DOHH2 (cell line): ENCODE measurements around the gene PNCK.

Source experiments
- H3F3A ChIP-seq: fragments of 200-600 bp; sonication (generic), shearing (Covaris generic); 2 replicates; pipeline ENCODE4 v1.6.0; 2016; ENCODE audit warnings: antibody characterized with exemption, mild to moderate bottlenecking; ENCODE audit not compliant: control insufficient read depth, insufficient read depth
- H3K27ac ChIP-seq: fragments of 200-600 bp; sonication (generic); 2 replicates; pipeline ENCODE4 v1.5.1; 2014; ENCODE audit warnings: low read depth, mild to moderate bottlenecking, low read length, moderate library complexity
- H3K27me3 ChIP-seq: fragments of 200-600 bp; sonication (generic); 2 replicates; pipeline ENCODE4 v1.6.1; 2014; ENCODE audit warnings: mild to moderate bottlenecking, low read length, mixed read lengths; ENCODE audit not compliant: control insufficient read depth
- H3K36me3 ChIP-seq: fragments of 200-600 bp; sonication (generic); 2 replicates; pipeline ENCODE4 v1.6.1; 2014; ENCODE audit warnings: mild to moderate bottlenecking, low read length, moderate library complexity, mixed read lengths; ENCODE audit not compliant: control insufficient read depth
- H3K4me1 ChIP-seq: fragments of 200-600 bp; sonication (generic); 2 replicates; pipeline ENCODE4 v1.6.1; 2014; ENCODE audit warnings: mild to moderate bottlenecking, low read length, mixed read lengths; ENCODE audit not compliant: control insufficient read depth
- H3K4me2 ChIP-seq: fragments of 200-600 bp; sonication (generic); 2 replicates; pipeline ENCODE4 v1.6.0; 2014; ENCODE audit warnings: mild to moderate bottlenecking, low read length, moderate library complexity
- H3K4me3 ChIP-seq: fragments of 200-600 bp; sonication (generic); 2 replicates; pipeline ENCODE4 v1.5.1; 2014; ENCODE audit warnings: mild to moderate bottlenecking, low read length, mixed read lengths
- H3K79me2 ChIP-seq: fragments of 200-600 bp; sonication (generic); 2 replicates; pipeline ENCODE4 v1.6.1; 2014; ENCODE audit warnings: mild to moderate bottlenecking, low read length, mixed read lengths; ENCODE audit not compliant: control insufficient read depth
- H3K9me2 ChIP-seq: fragments of 200-600 bp; sonication (generic); replicated peaks from 2 replicates; pipeline ENCODE4 v1.6.1; 2014; ENCODE audit warnings: mild to moderate bottlenecking, low read length, mixed read lengths; ENCODE audit not compliant: control insufficient read depth
- H3K9me3 ChIP-seq: fragments of 200-600 bp; sonication (generic); 2 replicates; pipeline ENCODE4 v1.6.1; 2014; ENCODE audit warnings: antibody characterized with exemption, low read length, mixed read lengths; ENCODE audit not compliant: control insufficient read depth, insufficient read depth
- H4K20me1 ChIP-seq: fragments of 200-600 bp; sonication (generic); 2 replicates; pipeline ENCODE4 v1.6.0; 2014; ENCODE audit warnings: low read depth, mild to moderate bottlenecking, antibody characterized with exemption, low read length, moderate library complexity; ENCODE audit not compliant: control insufficient read depth, insufficient read depth
- CTCF ChIP-seq: fragments of 200-600 bp; sonication (generic); IDR thresholded peaks from one replicate; pipeline ENCODE4 v1.5.1; 2014; ENCODE audit warnings: antibody characterized with exemption, mild to moderate bottlenecking, low read depth, low read length; ENCODE audit not compliant: poor library complexity, severe bottlenecking
- EZH2phosphoT487 ChIP-seq: fragments of 200-600 bp; sonication (generic); IDR thresholded peaks from 2 replicates; pipeline ENCODE4 v1.6.1; 2017; ENCODE audit warnings: borderline replicate concordance, mild to moderate bottlenecking, antibody characterized with exemption, low read length, moderate library complexity, mixed read lengths

The PNCK gene

GRCh38 chrX:153623310-153624029 lies 50.1 kb downstream of the PNCK start:
- no peaks in the 10 kb centered on the region for H3K9me3 ChIP-seq
- H3K4me3 ChIP-seq = no peak overlapping the region
- H3K4me2 ChIP-seq = no peak overlapping the region
- no peak overlapping the region for H3K27ac ChIP-seq
- no peaks in the 10 kb centered on the region for H4K20me1 ChIP-seq
- H3K4me1 ChIP-seq = no peaks in the 10 kb centered on the region
- TF ChIP-seq EZH2phosphoT487 (no peak), CTCF (no peak)
- H3K79me2 ChIP-seq = no peaks in the 10 kb centered on the region
- no peaks in the 10 kb centered on the region for H3K27me3 ChIP-seq
- no peaks in the 10 kb centered on the region for H3F3A ChIP-seq
- H3K36me3 ChIP-seq = no peaks in the 10 kb centered on the region
- H3K9me2 ChIP-seq = no peaks in the 10 kb centered on the region

GRCh38 chrX:153622661-153623309 lies 50.8 kb downstream of the PNCK start:
- H3F3A ChIP-seq = no peaks in the 10 kb centered on the region
- no peak for TF ChIP-seq EZH2phosphoT487
- TF ChIP-seq CTCF = no peak
- no peaks in the 10 kb centered on the region for H3K9me3 ChIP-seq
- no peak overlapping the region for H3K4me2 ChIP-seq
- H3K79me2 ChIP-seq = no peaks in the 10 kb centered on the region
- no peak overlapping the region for H3K4me3 ChIP-seq
- H3K9me2 ChIP-seq = no peaks in the 10 kb centered on the region
- no peaks in the 10 kb centered on the region for H4K20me1 ChIP-seq
- no peaks in the 10 kb centered on the region for H3K36me3 ChIP-seq
- no peak overlapping the region for H3K27ac ChIP-seq
- no peaks in the 10 kb centered on the region for H3K4me1 ChIP-seq
- 0 out of 2 replicates have a peak, but pooled peaks cover under 1% of the 10 kb centered on the region for H3K27me3 ChIP-seq

GRCh38 chrX:153621949-153622598 lies 51.5 kb downstream of the PNCK start:
- Histone ChIP-seq H3K79me2 (no peaks in the 10 kb centered on the region), H3K4me1 (no peaks in the 10 kb centered on the region), H3K27me3 (peaks cover 6% of the 10 kb centered on the region; the same call in 1 of the 2 replicates), H3K36me3 (no peaks in the 10 kb centered on the region), H3K9me2 (no peaks in the 10 kb centered on the region), H3K27ac (no peak overlapping the region), H3K9me3 (no peaks in the 10 kb centered on the region), H4K20me1 (no peaks in the 10 kb centered on the region), H3K4me2 (no peak overlapping the region), H3K4me3 (no peak overlapping the region), H3F3A (no peaks in the 10 kb centered on the region)
- TF ChIP-seq CTCF (no peak), EZH2phosphoT487 (no peak)
